A549 treated with AZD9567 at 1 μM for 4 hours (cell line): ENCODE data around the gene GLT1D1. TPM values are rescaled to one million over a fixed set of nuclear protein-coding genes. Genes with fewer than 3 reads are reported as not detected.

Experiments used
- total RNA-seq: library from RNA; stranded (reverse); fragments of 200-300 nt; extraction: Qiagen RNA extraction; gene quantifications from 5 replicates; pipeline ENCODE4 v1.2.3, GENCODE V29; 2022; ENCODE audit not compliant: insufficient read depth

GLT1D1 gene
- not detected in 5 replicates for total RNA-seq

DNA sequence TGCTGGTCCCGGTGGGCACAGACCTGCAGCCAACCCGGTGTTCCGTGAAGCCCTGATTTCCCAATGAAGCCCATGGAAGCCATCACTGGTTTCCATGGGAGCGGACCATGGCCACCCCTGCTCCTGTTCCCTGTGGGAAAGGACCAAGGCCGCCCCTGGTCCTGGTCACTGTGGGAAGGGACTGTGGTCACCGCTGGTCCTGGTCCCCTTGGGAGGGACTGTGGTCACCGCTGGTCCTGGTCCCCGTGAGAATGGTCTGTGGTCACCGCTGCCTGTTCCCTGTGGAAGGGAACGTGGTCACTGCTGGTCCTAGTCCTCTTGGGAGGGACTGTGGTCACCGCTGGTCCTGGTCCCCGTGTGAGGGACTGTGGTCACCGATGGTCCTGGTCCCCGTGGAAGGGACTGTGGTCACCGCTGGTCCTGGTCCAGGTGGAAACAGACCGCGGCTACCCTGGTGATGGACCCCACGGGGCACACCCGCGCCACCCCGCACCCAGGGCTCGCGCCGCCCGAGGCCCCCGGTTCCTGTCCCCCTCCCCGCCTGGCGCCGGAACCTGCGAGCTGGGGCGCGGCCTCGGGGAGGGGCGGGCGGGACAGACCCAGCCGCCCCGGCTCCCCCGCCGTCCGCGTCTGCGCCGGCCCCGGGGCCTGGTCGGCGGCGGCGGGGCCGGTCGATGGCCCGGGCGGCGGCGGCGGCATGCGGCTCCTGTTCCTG, at the start of gene GLT1D1:
Gene GLT1D1 (plus strand): TSS at position 594 of the 715 bp plus-strand sequence. CDS start 104 bp downstream, at position 698.

DNA sequence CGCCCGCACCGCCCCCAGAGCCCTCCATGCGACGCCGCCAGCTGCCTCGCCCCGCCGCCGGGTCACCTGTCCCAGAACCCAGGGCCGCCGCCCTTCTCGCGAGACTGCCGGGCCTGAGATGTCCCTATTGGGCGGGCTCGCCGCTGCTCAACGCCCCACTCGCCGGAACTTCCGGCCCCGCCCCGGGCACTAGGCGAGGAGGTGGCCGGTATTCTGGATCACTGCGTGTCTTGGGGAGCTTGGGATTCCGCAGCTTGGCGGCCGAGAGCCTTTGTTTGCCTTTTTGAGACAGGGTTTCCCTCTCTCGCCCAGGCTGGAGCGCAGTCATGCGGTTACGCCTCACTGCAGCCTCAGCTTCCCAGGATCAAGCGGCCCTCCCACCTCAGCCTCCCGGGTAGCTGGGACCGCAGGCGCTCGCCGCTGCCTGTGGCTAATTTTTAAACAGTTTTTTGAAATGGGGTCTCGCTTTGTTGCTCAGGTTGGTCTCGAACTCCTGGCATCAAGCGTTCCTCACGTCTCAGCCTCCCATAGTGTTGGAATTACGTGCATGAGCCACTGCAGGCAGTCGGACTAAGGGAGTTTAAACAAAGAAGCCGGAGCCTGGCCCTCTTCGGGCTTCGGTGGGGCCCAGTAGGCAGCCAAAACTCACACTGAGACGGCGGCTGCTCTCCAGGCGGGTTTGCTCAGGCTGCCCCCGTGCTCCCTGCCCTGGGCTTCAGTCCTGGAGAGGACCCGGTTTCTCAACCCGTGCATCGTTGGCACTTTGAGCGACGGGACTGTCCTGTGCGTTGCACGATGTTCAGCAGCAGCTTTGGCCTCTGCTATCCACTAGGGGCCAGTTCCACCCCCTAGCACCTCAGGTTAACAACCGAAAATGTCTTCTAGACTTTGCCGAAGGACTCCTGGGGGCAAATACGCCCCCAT, 29.1 kb upstream of the GLT1D1 start, which contains the start of gene SLC15A4:
Gene SLC15A4 (minus strand): TSS at position 43 of the 924 bp plus-strand sequence. CDS start 15 bp downstream, at position 28.

Other genes with a start within 250 kb of the GLT1D1 start
- gene SLC15A4, start 29.5 kb upstream of the GLT1D1 start, total RNA-seq, result 21.3 to 25.4 TPM (median 24.1 TPM) in 5 replicates